B cell (primary cell): ENCODE measurements around the gene ACAA2. TPM values are rescaled to one million over a fixed set of nuclear protein-coding genes. Genes with fewer than 3 reads are reported as not detected.
"Not testable (repeated sequence)": the region's sequence is repeated elsewhere in the genome, so short reads cannot be mapped to it uniquely, and the experiment has no call there.

Source experiments
- ATAC-seq: fragments of 200-7000 bp; cut with Tn5 transposase; one replicate; pipeline ENCODE4 v1.10.0; 2021; ENCODE audit warnings: low read depth, mild to moderate bottlenecking, moderate number of reproducible peaks, moderate library complexity
- CTCF ChIA-PET: fragments of 350-600 bp; sonication (Branson Sonifier 250); formaldehyde crosslinking; loops from one replicate; lab custom pipeline; 2021; ENCODE audit warnings: antibody characterized with exemption, inconsistent platforms; lab: Charles Lee
- POLR2A ChIA-PET: fragments of 350-600 bp; sonication (Branson Sonifier 250); formaldehyde crosslinking; loops from one replicate; lab custom pipeline; 2021; ENCODE audit warnings: antibody characterized with exemption; lab: Charles Lee
- DNase-seq: peaks from one replicate; pipeline ENCODE4 v3.0.0; 2013
- H2AFZ ChIP-seq: 2 replicates; pipeline ENCODE4 v1.6.1; 2012; ENCODE audit warnings: mild to moderate bottlenecking, low read depth, low read length; ENCODE audit not compliant: insufficient read depth, poor library complexity, severe bottlenecking
- H3K27ac ChIP-seq, 2 donors: 1 replicate in 1 of 2; 2 replicates in 1 of 2; pipeline ENCODE4 v1.5.1; 2012 to 2013; ENCODE audit warnings: low read length in 2 of 2, mild to moderate bottlenecking in 2 of 2, moderate library complexity in 1 of 2
- H3K27me3 ChIP-seq, 4 experiments: fragments of 200-600 bp in 1 of 4; sonication (generic) in 1 of 4; replicated peaks in 1 of 4; 1 replicate in 2 of 4; 2 replicates in 2 of 4; pipeline versions ENCODE4 v1.6.1 to v1.7.0; 2013 to 2016; ENCODE audit warnings: low read length in 3 of 4, mild to moderate bottlenecking in 2 of 4, mixed read lengths in 1 of 4, moderate library complexity in 1 of 4; ENCODE audit not compliant: insufficient read depth in 4 of 4, control insufficient read depth in 3 of 4; ENCODE audit errors: control extremely low read depth in 1 of 4
- H3K36me3 ChIP-seq, 2 experiments: replicated peaks in 1 of 2; 1 replicate in 1 of 2; 2 replicates in 1 of 2; pipeline versions ENCODE4 v1.6.1 to v1.7.1; 2013; ENCODE audit warnings: low read length in 1 of 2; ENCODE audit not compliant: insufficient read depth in 2 of 2, control insufficient read depth in 1 of 2; ENCODE audit errors: control extremely low read depth in 1 of 2, extremely low read depth in 1 of 2
- H3K4me1 ChIP-seq, 2 donors: fragments of 200-600 bp in 1 of 2; sonication (generic) in 1 of 2; 1 replicate in 1 of 2; 2 replicates in 1 of 2; pipeline versions ENCODE4 v1.5.1 to v1.6.1; 2013 to 2017; ENCODE audit warnings: low read length in 2 of 2; ENCODE audit not compliant: control insufficient read depth in 2 of 2, insufficient read depth in 2 of 2
- H3K4me2 ChIP-seq: replicated peaks from 2 replicates; pipeline ENCODE3; 2012; ENCODE audit warnings: mild to moderate bottlenecking, low read depth, low read length; ENCODE audit not compliant: poor library complexity, severe bottlenecking
- H3K4me3 ChIP-seq, 5 experiments: fragments of 200-600 bp in 1 of 5; sonication (generic) in 1 of 5; 1 replicate in 3 of 5; 2 replicates in 2 of 5; pipeline versions ENCODE4 v1.5.1 to v1.7.0; 2011 to 2016; ENCODE audit warnings: low read length in 4 of 5, mild to moderate bottlenecking in 4 of 5, low read depth in 2 of 5, control low read depth in 1 of 5, moderate library complexity in 1 of 5; ENCODE audit not compliant: insufficient read depth in 1 of 5; ENCODE audit errors: control extremely low read depth in 1 of 5, extremely low read depth in 1 of 5
- H3K79me2 ChIP-seq: fragments of 200-600 bp; sonication (generic); one replicate; pipeline ENCODE4 v1.6.0; 2016; ENCODE audit warnings: low read length; ENCODE audit not compliant: control insufficient read depth, insufficient read depth
- H3K9ac ChIP-seq: fragments of 200-600 bp; sonication (generic); 2 replicates; pipeline ENCODE4 v1.6.1; 2017; ENCODE audit warnings: mild to moderate bottlenecking, low read length, moderate library complexity
- H3K9me3 ChIP-seq, 3 donors: one replicate each; pipeline versions ENCODE4 v1.6.1 to v1.7.1; 2013; ENCODE audit warnings: low read length in 2 of 3; ENCODE audit not compliant: control insufficient read depth in 2 of 3, insufficient read depth in 1 of 3; ENCODE audit errors: control extremely low read depth in 1 of 3
- H4K20me1 ChIP-seq: 2 replicates; pipeline ENCODE4 v1.6.0; 2012; ENCODE audit warnings: mild to moderate bottlenecking, low read length; ENCODE audit not compliant: insufficient read depth, control insufficient read depth, poor library complexity, severe bottlenecking
- H3K27ac Mint-ChIP-seq: one replicate; pipeline ENCODE4 v1.8.0; 2021; ENCODE audit warnings: mixed read lengths
- H3K27me3 Mint-ChIP-seq: one replicate; pipeline ENCODE4 v1.8.0; 2021; ENCODE audit warnings: mixed read lengths
- H3K4me1 Mint-ChIP-seq: one replicate; pipeline ENCODE4 v1.8.0; 2021; ENCODE audit warnings: mixed read lengths
- H3K4me3 Mint-ChIP-seq: one replicate; pipeline ENCODE4 v1.8.0; 2021; ENCODE audit warnings: mixed read lengths
- H3K9me3 Mint-ChIP-seq: one replicate; pipeline ENCODE4 v1.8.0; 2022; ENCODE audit warnings: mixed read lengths; ENCODE audit not compliant: insufficient read depth
- EZH2 ChIP-seq: IDR thresholded peaks from 2 replicates; pipeline ENCODE4 v1.6.1; 2012; ENCODE audit warnings: borderline replicate concordance, low read depth, mild to moderate bottlenecking, moderate library complexity, low read length; ENCODE audit not compliant: insufficient read depth, poor library complexity, severe bottlenecking
- WGBS: methylation state at CpG from one replicate; pipeline ENCODE4 v1.1.5; 2013; ENCODE audit warnings: missing lambda C conversion rate; ENCODE audit not compliant: insufficient coverage; 5-methylcytosine and 5-hydroxymethylcytosine counted together
- intact Hi-C: fragments of 100-400 bp; cut with micrococcal nuclease; formaldehyde crosslinking; loops from one replicate; pipeline ENCODE4 v1.10.0; 2022
- polyA plus RNA-seq: library from polyadenylated mRNA; depleted of rRNA; stranded (reverse); fragments of >200 nt; gene quantifications from 2 replicates; pipeline ENCODE4 v1.2.3, GENCODE V29; 2012
- total RNA-seq, 2 donors: library from RNA; stranded (reverse); fragments of 120-200 nt in 1 of 2; gene quantifications; 1 replicate in 1 of 2; 2 replicates in 1 of 2; pipeline versions ENCODE4 v1.2.3 to v1.2.4, GENCODE V29; 2013 to 2022
- TF ChIP-seq, protein P1 (sequence below): fragments of 200-600 bp; IDR thresholded peaks from one replicate; pipeline ENCODE4 v1.8.0; 2022; ENCODE audit warnings: antibody characterized with exemption, mild to moderate bottlenecking

ACAA2 gene
- total and polyA plus RNA-seq, 2 donors (not counting 1 experiment from before 2014, with no cell fraction given), result 10.6 to 25.0 TPM

DNA sequence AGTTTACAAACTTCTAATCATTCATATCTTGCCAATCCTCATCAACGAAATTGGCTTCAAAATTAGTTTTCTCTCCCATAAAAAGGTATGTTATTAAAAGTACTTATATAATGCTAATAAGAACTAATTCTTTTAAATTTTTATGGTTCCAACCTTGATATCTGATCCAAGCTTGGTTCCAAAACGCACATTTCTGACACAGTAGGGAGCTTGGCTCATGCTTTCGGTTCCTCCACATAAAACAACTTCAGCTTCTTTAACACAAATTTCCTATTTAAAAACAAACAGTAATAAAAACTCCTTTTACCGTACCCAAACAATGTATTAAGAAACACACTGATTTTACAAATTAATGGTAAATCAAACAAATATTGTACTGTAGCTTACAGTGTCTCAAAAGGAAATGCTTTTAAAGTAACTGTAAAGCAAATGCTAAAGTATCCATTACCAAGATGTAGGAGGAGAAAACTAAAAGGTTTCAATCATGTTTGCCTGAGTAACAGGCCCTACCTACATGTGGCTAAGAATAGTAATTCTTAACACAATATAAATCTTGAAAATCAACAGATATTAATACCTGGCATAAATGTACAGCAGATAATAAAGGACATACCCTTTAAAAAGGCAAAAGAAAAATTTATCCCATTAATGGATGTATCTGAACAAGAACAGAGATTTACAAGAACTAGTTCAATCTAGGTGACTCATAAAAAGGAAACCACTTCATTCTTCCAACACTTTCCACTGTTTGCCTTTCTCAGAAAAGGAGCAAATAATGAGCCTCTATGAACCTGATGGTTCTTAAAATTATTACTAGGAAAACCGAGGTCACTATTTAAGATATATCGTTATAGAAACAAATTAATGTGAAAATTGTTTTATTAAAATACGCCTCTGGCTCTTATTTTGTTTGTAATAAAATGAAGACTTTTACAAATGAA, 17.5 kb downstream of the ACAA2 start:
- Histone ChIP-seq H4K20me1 (no peaks in the 10 kb centered on the region), H3K4me2 (no peak overlapping the region), H3K4me1 (no peaks in the 10 kb centered on the region), H3K36me3 (peaks cover 1 to 15% of the 10 kb centered on the region in 2 experiments), H2AFZ (no peak overlapping the region), H3K9ac (no peak overlapping the region), H3K27ac (no peak overlapping the region), H3K27me3 (no peaks in the 10 kb centered on the region), H3K9me3 (no peaks in the 10 kb centered on the region), H3K79me2 (no peaks in the 10 kb centered on the region), H3K4me3 (no peak overlapping the region)
- TF ChIP-seq, protein P1, sequence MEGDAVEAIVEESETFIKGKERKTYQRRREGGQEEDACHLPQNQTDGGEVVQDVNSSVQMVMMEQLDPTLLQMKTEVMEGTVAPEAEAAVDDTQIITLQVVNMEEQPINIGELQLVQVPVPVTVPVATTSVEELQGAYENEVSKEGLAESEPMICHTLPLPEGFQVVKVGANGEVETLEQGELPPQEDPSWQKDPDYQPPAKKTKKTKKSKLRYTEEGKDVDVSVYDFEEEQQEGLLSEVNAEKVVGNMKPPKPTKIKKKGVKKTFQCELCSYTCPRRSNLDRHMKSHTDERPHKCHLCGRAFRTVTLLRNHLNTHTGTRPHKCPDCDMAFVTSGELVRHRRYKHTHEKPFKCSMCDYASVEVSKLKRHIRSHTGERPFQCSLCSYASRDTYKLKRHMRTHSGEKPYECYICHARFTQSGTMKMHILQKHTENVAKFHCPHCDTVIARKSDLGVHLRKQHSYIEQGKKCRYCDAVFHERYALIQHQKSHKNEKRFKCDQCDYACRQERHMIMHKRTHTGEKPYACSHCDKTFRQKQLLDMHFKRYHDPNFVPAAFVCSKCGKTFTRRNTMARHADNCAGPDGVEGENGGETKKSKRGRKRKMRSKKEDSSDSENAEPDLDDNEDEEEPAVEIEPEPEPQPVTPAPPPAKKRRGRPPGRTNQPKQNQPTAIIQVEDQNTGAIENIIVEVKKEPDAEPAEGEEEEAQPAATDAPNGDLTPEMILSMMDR, result no peak
- TF ChIP-seq EZH2, result no peak
- Mint-ChIP-seq H3K27me3 (no peaks in the 10 kb centered on the region), H3K4me1 (no peaks in the 10 kb centered on the region), H3K4me3 (no peak overlapping the region), H3K9me3 (no peaks in the 10 kb centered on the region), H3K27ac (no peak overlapping the region)
- intact Hi-C loops, result no loop called here
- POLR2A ChIA-PET, result no interaction called here
- WGBS, result no CpG with 5 or more reads among the region's 7 CpGs
- ATAC-seq, result no peak
- CTCF ChIA-PET, result no interaction called here
- no peak for DNase-seq

DNA sequence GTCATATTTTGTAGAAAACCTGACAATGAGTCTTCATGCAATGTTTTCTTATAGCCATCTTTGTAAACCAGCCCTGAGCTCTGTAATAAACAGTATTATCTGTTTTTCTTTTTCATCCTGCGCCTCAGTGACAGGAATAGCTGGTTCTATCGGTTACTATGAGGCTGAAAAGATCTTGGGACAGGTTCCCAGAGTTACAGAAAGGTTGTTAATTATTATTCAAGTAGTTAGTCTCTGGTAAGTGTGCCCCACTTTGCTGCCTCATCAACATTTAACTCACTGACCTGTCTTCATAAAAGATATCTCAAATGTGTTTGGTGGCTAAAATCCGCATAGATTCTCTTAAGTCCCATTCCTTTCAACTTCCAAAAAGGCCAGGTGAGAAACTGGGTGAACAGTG, 18.6 kb downstream of the ACAA2 start:
- H3K4me2 ChIP-seq, result no peak overlapping the region
- peaks cover 4 to 26% of the 10 kb centered on the region in 2 experiments for H3K36me3 ChIP-seq
- H3K79me2 ChIP-seq, result no peaks in the 10 kb centered on the region
- no peaks in the 10 kb centered on the region for H3K4me1 Mint-ChIP-seq
- no CpG with 5 or more reads among the region's 3 CpGs for WGBS
- ChIA-PET CTCF (no interaction called here), POLR2A (no interaction called here)
- intact Hi-C loops, result no loop called here
- no peaks in the 10 kb centered on the region for H3K27me3 ChIP-seq
- DNase-seq (no peak), ATAC-seq (no peak)
- no peak overlapping the region for H3K4me3 ChIP-seq
- no peaks in the 10 kb centered on the region for H3K27me3 Mint-ChIP-seq
- H3K4me3 Mint-ChIP-seq, result no peak overlapping the region
- no peak for TF ChIP-seq EZH2
- TF ChIP-seq, protein P1, result no peak
- H4K20me1 ChIP-seq, result no peaks in the 10 kb centered on the region
- no peak overlapping the region for H3K27ac ChIP-seq
- no peak overlapping the region for H2AFZ ChIP-seq
- H3K9ac ChIP-seq, result no peak overlapping the region
- no peaks in the 10 kb centered on the region for H3K9me3 Mint-ChIP-seq
- no peaks in the 10 kb centered on the region for H3K9me3 ChIP-seq
- H3K27ac Mint-ChIP-seq, result no peak overlapping the region
- no peaks in the 10 kb centered on the region for H3K4me1 ChIP-seq

DNA sequence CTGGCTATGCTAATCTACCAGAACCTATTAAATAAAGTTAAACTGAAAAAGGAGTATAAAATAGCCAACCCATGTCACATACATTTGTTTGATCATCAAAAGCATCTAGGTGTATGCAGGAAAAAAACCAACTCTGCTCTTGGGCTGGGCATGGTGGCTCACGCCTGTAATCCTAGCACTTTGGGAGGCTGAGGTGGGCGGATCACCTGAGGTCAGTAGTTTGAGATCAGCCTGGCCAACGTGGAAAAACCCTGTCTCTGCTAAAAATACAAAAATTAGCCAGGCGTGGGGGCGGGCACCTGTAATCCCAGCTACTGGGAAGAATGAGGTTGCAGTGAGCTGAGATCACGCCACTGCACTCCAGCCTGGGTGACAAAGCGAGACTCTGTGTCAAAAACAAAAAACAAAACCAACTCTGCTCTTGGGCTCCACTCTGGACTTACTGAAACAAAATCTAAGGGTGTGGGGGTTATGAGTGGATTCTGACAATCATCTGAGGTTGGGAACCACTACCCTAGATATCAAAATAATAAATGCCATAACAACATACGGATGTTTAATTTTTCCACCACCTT, 23.7 kb downstream of the ACAA2 start:
- H3K9me3 ChIP-seq, H4K20me1 ChIP-seq, H2AFZ ChIP-seq, H3K79me2 ChIP-seq, ATAC-seq, intact Hi-C loops, CTCF ChIA-PET, H3K9me3 Mint-ChIP-seq, H3K9ac ChIP-seq, H3K4me1 ChIP-seq, H3K4me2 ChIP-seq, H3K27ac ChIP-seq, H3K4me1 Mint-ChIP-seq, H3K27me3 ChIP-seq, POLR2A ChIA-PET, H3K4me3 ChIP-seq, H3K4me3 Mint-ChIP-seq, H3K27me3 Mint-ChIP-seq, DNase-seq, H3K27ac Mint-ChIP-seq: not testable (repeated sequence)
- peaks cover 10 to 26% of the 10 kb centered on the region in 2 experiments for H3K36me3 ChIP-seq
- 100% methylated on average over 2 of the region's 8 CpGs for WGBS
